Cardiac muscle cell (in vitro differentiated cells and primary cell): ENCODE results near the gene ZSCAN20. TPM values are rescaled to one million over a fixed set of nuclear protein-coding genes. Genes with fewer than 3 reads are reported as not detected.
"Not testable (repeated sequence)": the region's sequence is repeated elsewhere in the genome, so short reads cannot be mapped to it uniquely, and the experiment has no call there.

Experiments
- DNase-seq, 2 donors: peaks; one replicate each; pipeline versions ENCODE4 v3.0.0 to v3.0.0-alpha.2; 2010 to 2017; ENCODE audit warnings: low read depth in 1 of 2, low spot score in 1 of 2
- H3K27ac ChIP-seq: fragments of 200-600 bp; sonication (generic); 2 replicates; pipeline ENCODE4 v1.5.1; 2016
- H3K27me3 ChIP-seq: fragments of 200-600 bp; sonication (generic); 2 replicates; pipeline ENCODE4 v1.6.0; 2016; ENCODE audit warnings: control low read depth
- H3K36me3 ChIP-seq: fragments of 200-600 bp; sonication (generic); 2 replicates; pipeline ENCODE4 v1.5.1; 2016; ENCODE audit warnings: control low read depth
- H3K4me1 ChIP-seq: fragments of 200-600 bp; sonication (generic); 2 replicates; pipeline ENCODE4 v1.8.1; 2017; ENCODE audit warnings: low read depth, mild to moderate bottlenecking, mixed run types
- H3K4me3 ChIP-seq: fragments of 200-600 bp; sonication (generic); 2 replicates; pipeline ENCODE4 v1.5.1; 2016; ENCODE audit warnings: mild to moderate bottlenecking
- H3K9me3 ChIP-seq: fragments of 200-600 bp; sonication (generic); 2 replicates; pipeline ENCODE4 v1.5.1; 2017; ENCODE audit warnings: low read depth, mild to moderate bottlenecking, control low read depth
- CTCF ChIP-seq: IDR thresholded peaks from 2 replicates; pipeline ENCODE4 v1.5.1; 2012; ENCODE audit warnings: low read depth, mild to moderate bottlenecking, low read length
- polyA plus RNA-seq: library from polyadenylated mRNA; unstranded; fragments of >200 nt; fragmentation: Nextera tagmentation; extraction: Ambion mirVana; gene quantifications from 2 replicates; pipeline ENCODE4 v1.2.1, GENCODE V29; 2016
- total RNA-seq: library from RNA; depleted of rRNA; stranded (reverse); fragments of >200 nt; gene quantifications from 2 replicates; pipeline ENCODE4 v1.2.3, GENCODE V29; 2016

Gene ZSCAN20
- total and polyA plus RNA-seq, 2 experiments from 2014 or later = 1.4 to 7.2 TPM

- Histone ChIP-seq H3K36me3 (no peaks in the 10 kb centered on the region), H3K9me3 (no peaks in the 10 kb centered on the region), H3K27ac (no peak overlapping the region), H3K27me3 (no peaks in the 10 kb centered on the region), H3K4me3 (no peak overlapping the region), H3K4me1 (no peaks in the 10 kb centered on the region)
- TF ChIP-seq CTCF = no peak
- DNase-seq = no peak
Measured at GRCh38 chr1:33507661-33508060, 35.2 kb downstream of the ZSCAN20 start.

GRCh38 chr1:33508151-33508550 lies 35.7 kb downstream of the ZSCAN20 start:
- Histone ChIP-seq H3K36me3 (no peaks in the 10 kb centered on the region), H3K9me3 (no peaks in the 10 kb centered on the region), H3K4me1 (no peaks in the 10 kb centered on the region), H3K27ac (no peak overlapping the region), H3K27me3 (no peaks in the 10 kb centered on the region), H3K4me3 (no peak overlapping the region)
- TF ChIP-seq CTCF = no peak
- DNase-seq = no peak

- not testable (repeated sequence) for H3K4me1 ChIP-seq, H3K9me3 ChIP-seq, H3K27ac ChIP-seq, H3K27me3 ChIP-seq, H3K36me3 ChIP-seq, H3K4me3 ChIP-seq, DNase-seq
Measured at GRCh38 chr1:33509276-33509675, 36.8 kb downstream of the ZSCAN20 start.

GRCh38 chr1:33512226-33513011 lies 40.0 kb downstream of the ZSCAN20 start:
- no peak overlapping the region for H3K27ac ChIP-seq
- no peak for DNase-seq
- no peak for TF ChIP-seq CTCF

GRCh38 chr1:33515112-33515511 lies 42.7 kb downstream of the ZSCAN20 start:
- no peak for TF ChIP-seq CTCF
- H3K4me1 ChIP-seq = no peaks in the 10 kb centered on the region

More at GRCh38 chr1:33512226-33513011, 40.0 kb downstream of the ZSCAN20 start:
- no peaks in the 10 kb centered on the region for H3K36me3 ChIP-seq
- no peak overlapping the region for H3K4me3 ChIP-seq
- H3K4me1 ChIP-seq = no peaks in the 10 kb centered on the region
- H3K27me3 ChIP-seq = no peaks in the 10 kb centered on the region
- no peaks in the 10 kb centered on the region for H3K9me3 ChIP-seq

GRCh38 chr1:33515607-33516006 lies 43.2 kb downstream of the ZSCAN20 start:
- DNase-seq = no peak
- H3K27me3 ChIP-seq = no peaks in the 10 kb centered on the region
- no peak for TF ChIP-seq CTCF
- no peaks in the 10 kb centered on the region for H3K9me3 ChIP-seq
- no peak overlapping the region for H3K4me3 ChIP-seq
- no peaks in the 10 kb centered on the region for H3K36me3 ChIP-seq
- H3K27ac ChIP-seq = no peak overlapping the region
- no peaks in the 10 kb centered on the region for H3K4me1 ChIP-seq

More at GRCh38 chr1:33515112-33515511, 42.7 kb downstream of the ZSCAN20 start:
- Histone ChIP-seq H3K36me3 (no peaks in the 10 kb centered on the region), H3K9me3 (no peaks in the 10 kb centered on the region), H3K4me3 (no peak overlapping the region), H3K27me3 (no peaks in the 10 kb centered on the region), H3K27ac (no peak overlapping the region)
- no peak for DNase-seq
